GM21360 (cell line): ENCODE results near the gene KDM5C.

ENCODE experiments used
- ATAC-seq: cut with Tn5 transposase; IDR thresholded peaks from one replicate; pipeline ENCODE4 v1.9.1; 2021; ENCODE audit warnings: mild to moderate bottlenecking, moderate library complexity; ENCODE audit not compliant: unreplicated experiment

The KDM5C gene

DNA sequence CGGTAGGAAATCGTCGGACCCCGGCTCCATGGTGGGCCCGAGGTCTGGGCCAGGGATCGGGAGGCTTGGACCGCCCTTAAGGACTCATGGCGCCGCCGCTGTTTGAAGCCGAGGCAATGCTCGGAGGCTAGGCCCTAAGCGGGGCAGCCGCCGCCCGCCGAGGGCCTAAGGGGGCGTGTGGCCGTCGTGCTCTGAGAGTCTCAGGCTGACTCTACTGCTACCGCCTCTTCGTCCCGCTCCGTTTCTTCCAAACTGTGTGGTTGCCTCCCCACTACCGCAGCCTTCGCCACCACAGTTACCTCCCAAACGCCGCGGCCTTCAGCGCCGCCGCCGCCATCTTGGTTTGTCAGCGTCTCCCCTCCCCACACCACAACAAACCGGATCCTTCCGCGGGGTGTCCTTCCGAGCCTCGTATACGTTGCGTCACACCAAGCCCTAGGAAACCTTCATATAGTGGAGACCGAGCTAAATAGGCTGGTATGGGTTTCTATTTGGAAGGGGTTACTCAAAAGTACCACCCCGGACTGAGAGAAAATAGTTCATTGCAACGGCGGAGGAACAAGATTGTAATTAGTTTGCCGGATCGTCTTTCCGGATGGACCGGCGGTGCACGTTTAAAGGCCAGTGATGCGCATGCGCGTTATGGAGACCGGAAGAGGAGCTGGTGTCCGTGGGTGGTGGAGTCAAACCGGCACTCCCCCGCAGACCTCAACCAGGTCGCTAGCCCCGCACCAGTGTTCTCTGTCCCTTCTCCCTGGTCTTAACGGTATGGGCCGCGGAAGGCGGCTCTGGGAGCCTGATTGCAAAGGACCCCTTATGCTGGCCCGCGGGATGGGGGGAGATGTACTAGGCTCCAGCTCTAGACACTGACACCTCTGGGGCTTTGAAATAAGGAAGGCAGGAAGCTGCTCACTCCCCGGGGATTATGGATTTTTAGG lies at the start of gene KDM5C:
Gene KDM5C (minus strand): TSS at position 348 of the 938 bp plus-strand sequence. CDS start 318 bp downstream, at position 30.
- peak; percentile 84 for ATAC-seq

DNA sequence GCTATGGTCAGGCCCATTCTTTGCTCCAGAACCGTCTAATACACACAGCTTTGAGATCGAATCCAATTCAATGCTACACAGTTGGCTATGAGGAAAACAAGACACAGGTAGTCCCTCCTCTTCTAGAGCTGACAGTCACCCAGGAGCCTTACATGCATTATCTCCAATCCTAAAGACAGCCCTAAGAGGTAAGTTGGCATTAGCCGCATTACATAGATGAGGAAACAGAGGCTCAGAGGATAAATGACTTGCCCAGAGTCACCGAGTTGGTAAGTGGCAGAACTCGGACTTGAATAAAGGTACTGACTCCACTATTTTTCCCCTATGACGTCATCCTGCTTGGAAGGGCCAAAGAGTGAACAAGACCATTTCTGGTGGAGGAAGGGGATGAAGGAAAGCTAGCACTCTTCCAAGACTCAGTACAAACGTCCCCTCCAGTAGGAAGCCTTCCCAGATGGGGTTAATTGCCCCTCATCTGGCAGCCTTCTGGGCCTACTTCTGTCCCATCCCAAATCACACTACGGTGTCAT lies 47.9 kb upstream of the KDM5C start:
- ATAC-seq: no peak

DNA sequence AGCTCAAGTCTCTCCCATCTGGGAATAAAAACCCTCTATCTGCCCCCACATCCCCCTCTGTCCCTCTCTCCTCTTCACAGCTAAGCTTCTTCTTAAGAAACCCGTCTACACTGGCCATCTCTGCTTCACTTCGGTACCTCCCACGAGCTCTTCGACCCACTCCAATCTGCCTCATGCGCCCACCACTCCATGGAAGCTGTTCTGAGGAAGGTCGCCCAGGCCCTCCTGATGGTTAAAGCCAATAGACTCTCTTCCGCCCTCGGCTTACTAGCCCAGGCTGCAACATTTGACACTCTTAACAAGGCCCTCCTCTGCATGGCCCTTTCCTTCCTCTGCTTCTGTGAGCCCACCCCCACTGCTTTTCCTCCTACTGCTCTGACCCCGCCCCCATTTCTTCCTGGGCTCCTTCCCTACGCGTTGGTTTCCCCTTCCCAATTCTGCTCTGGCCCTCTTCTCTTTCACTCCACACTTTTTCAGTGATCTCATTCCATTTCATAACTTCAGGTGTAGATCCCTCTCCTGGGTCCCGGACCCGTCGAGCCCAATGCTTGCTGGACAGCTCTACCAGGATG lies 44.6 kb upstream of the KDM5C start:
- no peak for ATAC-seq

DNA sequence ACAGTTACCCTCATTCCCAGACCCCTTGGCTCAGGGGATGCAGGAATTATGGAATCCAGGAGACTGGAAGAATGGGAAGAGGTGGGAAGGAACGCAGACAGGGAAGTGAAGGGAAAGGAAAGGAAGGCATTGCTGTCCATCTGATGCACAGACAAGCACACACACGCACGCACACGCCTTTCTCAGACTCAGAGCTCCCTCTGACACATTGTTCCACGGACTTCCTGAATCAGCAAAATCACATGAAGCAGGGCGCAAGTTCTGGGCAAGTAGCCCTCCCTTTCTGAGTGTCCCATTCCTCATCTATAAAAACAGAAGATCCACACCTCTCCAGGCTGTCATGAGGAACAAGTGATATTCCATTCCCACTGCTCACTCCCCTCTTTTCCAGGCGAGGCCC lies 43.2 kb upstream of the KDM5C start:
- no peak for ATAC-seq

DNA sequence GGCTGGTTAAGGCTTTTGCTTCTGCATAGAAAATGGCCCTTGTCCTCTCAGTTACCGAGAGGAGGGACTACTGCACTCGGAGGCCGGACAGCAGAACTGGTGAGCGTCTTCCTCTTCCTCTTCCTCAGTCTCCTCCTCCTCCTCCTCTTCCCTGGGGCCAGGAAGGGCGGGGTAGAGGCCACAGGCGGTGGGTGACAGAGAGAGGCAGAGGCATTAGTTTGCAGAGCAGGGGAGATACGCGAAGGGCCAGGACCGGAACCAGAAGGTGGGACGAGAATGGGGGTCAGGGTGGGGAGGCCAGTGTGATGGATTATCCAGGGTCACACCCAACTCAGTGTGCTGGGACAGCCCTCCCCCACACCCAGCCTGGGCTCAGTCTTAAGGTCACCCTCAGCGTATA lies 41.9 kb upstream of the KDM5C start:
- no peak for ATAC-seq

DNA sequence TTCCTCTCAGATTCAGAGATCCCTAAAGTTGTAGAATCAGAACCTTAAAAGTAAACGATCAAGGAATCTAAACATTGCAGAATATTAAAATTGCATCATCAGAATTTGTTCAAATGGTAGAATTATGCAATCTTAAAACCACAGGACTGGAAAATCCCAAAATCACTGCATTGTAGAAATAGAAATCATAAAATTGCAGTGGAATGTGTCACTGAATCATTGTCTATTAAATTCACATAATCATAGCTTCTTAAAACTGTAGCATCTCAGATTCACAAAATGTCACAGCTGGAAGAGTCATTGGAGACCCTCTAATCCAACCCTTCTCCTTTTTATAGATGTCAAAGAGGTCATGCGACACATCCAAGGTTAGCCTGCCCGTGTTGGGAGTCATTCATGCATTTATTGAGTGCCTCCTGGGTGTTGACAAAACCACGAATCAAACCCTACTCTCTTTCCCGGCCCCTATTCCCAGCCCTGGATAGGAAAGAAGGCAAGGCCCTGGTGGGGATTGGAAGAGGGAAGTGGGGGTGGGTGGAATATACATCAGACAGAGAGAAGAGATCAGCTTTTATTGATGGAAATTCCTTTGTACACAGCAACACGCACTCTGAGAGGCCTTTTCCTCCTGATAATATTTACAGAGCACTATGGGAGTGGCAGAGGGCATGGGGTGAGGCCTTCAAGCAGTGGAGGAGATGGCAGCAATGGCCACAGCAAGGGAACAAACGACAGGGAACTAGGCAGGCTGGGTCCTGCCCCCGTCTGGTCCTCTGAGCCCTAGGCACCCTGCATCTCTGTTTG lies 41.0 kb upstream of the KDM5C start:
- no peak for ATAC-seq

DNA sequence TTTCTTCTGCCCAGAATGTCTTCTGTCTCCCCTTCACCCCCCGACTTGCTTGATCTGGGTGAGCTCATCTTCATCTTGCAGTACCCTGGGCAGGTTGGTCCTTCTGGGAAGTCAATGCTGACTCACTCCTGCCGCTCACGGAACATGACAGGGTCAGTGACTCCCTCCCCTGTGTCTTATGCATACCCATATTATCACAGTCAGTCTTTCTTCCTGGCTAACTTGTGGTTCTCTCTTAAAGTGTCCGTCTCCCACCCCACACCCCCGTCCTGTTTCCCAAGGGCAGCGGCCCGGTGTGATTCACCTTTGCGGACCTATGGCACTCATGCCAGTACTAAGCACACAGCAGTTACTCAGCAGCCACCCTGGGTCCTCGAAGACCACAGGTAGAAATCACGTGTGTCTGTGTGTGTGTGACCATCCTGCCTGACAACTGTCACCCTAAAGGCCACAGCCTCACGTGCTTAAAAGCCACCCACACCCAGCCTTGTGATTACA lies 38.6 kb upstream of the KDM5C start:
- no peak for ATAC-seq

DNA sequence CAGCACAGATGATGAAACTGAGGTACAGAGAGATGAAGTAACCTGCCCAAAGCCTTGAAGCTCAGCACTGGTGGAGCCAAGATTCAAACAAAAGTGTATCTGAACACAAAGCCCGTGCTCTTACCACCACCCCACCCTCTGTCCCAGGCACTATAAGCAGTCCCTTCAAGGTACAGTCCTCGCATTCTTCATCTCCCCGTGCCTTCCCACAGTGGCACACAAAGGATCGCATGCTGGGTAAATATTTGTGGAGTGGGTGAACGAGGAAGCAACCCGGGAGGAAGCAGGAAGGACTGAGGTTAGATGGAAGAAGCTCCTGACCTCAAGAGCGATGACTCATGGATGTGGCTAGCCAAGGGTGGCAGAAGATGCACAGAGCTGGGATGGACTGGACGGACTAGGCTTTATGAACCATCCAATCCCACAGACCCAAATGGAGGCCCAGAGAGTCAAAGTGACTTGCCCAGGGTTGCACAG lies 37.9 kb upstream of the KDM5C start:
- no peak for ATAC-seq

DNA sequence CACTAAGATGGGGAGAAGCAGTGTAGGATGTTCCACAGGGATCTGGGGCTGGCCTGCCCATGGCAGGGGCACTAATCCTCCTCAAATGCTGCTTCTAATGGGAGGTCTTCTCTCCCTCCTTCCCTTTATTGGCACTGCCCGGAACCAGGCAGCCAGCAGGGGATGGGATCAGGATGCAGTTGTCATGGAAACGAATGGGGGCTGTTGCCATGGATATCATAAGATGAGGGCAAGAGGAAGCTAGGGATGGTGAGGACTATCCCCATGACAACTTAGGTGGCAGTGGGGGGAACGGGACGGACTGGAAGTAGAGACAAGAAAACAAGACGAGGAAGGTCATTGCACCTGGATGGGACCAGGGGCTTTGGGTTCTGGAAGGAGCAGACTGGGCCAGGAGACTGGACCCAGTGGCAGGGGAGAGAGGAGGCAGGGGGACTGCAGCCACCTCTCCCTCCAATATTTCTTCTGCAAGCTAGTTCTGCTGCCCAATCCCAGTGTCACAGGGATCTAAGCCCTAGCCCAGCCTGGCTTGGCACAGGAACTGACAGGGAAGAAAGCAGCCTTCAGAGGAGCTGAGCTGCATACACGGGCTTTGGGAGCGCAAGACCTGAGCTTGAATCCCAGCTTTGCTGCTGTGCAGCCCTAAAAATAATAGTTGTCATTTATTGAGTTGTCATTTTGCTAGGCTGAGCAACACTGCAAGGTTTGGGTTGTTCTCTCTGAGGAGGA lies 37.3 kb upstream of the KDM5C start:
- no peak for ATAC-seq

DNA sequence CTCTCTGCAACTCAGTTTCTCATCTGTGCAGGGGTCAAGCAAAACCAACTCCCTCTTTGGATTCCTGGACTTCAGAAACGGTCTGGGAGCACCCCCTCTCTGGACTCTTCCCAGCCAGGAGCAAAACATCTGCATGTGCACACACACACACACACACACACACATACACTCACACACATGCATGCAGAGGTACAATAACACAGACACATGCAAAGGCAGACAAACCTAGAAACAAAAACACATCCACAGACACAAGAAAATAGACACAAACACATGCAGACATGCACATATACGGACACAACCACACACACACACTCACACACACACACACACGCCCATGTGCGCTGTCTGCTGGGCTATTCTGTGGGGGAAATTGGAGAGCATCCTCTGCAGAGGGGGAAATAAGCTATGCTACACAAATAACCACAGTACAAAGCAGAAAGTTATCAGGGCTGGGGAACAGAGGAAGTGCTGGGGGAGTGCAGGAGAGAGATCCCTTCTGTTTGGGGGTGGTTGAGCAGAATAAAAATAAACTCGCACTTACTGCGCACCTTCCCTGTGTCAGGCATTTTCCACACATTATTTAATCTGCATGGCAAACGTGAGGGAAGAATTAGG lies 36.5 kb upstream of the KDM5C start:
- ATAC-seq: no peak

DNA sequence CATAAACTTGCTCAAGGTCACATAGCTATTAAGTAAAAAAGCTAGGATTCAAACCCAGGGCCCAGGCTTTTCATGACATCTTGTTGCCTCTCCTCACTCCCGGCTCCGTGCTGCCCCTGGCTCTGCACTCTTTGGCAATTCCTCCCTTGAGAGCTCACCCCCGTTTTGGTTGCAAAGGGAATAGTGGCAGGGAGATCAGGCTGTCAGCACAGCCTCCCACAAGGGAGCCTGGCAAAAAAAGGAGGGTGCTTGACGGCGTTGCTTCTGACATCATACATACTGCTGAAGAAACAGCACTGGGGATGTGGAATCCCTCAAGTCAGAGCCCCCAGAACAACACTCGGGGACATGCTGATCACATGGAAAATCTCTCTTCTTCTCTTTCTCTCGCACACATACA lies 35.8 kb upstream of the KDM5C start:
- no peak for ATAC-seq

DNA sequence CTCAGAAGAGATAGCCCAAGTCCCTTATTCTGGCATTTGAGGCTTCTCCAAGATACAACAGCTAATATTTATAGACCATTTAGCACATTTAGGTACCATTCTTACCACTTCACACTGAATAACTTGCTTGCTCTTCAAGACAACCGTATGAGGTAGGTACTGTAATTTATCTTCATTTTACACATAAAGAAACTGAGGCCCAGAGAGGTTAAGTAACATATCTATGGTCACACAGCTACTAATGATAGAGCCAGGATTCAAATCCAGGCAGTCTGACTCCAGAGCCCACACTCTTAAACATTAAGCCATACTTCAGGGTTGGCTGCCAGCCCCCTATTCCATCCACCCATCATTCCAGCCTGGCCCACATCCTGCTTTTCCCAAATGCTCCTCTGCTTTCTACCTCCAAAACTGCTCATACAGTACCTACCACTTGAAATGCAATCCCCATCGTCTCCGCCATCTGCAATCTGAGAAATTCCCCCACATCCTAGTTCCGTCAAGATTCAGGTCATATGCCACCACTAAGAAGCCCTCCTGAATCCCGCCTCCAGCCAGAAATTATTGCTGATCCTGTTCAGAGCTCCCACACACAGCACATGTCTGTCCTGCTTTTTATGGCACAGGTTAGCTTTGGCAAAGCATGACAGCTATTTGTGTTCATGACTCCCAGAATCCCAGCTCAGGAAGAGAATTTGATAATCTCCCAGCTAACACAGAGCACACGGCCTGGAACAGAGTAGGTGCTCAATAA lies 32.8 kb upstream of the KDM5C start:
- ATAC-seq: no peak

DNA sequence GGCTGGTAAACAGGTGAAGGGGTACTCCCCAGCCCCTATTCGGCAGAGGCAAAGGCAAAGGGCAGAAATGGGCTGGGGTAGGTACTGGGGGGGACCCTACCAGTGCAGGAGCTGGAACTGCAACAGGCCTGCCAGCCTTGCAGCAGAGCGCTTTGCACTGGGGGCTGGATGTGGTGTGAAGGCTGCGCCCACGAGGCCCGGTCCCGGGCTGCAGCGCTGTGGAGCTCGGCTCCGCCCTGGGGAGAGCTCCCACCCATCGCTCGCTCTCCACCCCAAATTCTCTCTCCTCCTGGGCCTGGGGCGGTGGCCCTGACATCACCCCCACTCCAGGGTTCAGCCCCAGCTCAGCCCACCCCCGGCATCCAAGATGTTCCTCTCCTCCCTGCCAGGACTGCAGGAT lies 32.2 kb upstream of the KDM5C start:
- no peak for ATAC-seq

DNA sequence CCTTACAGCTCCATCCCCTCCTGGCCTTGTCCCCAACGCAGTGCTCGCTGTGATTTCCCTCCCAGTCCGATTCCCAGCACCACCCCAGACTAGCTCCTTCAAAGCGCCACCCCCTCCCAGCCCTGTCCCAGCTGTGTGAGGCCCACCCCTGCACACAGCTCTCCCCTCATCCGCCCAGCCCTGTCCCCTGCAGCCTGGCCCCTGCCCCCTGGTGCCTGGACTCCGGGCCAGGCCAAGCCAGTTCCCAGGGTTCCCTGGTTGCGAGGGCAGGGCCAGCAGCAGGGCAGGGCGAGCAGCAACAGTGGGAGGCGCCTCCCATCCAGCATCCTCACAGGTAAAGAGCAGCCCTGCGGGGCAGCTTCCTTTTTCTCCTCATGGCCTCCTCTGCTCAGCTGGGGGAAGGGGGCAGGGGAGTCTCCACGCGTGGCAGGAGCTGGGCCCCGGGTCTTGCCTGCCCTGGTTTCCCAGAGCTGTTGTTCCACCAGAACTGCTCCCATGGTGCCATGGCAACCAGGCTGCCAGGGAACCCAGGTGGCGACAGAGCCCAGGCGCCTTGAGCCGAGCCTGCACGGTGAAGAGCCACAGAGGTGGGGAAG lies 31.5 kb upstream of the KDM5C start:
- ATAC-seq: no peak

DNA sequence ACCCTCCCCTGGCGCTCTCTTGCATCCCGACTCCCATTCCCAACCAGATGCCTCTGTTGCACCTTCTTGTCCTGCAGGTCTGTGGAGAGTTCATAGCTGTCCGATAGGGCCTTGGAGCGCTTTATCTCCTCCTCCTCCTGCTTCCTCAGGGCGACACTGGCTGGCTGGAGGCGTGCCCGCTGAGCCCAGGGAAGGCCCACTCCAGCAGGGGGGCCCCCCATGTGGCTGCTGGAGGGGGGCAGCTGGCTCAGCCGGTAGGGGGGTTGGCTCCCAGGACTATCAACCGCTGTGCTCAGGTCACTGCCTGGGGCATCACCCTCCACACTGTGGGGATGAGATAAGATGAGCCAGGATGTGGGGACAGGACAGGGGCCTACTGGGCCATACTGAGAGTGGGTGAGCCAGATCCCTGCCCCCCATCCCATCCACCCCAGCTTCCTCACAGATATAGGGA lies 30.8 kb upstream of the KDM5C start:
- no peak for ATAC-seq

DNA sequence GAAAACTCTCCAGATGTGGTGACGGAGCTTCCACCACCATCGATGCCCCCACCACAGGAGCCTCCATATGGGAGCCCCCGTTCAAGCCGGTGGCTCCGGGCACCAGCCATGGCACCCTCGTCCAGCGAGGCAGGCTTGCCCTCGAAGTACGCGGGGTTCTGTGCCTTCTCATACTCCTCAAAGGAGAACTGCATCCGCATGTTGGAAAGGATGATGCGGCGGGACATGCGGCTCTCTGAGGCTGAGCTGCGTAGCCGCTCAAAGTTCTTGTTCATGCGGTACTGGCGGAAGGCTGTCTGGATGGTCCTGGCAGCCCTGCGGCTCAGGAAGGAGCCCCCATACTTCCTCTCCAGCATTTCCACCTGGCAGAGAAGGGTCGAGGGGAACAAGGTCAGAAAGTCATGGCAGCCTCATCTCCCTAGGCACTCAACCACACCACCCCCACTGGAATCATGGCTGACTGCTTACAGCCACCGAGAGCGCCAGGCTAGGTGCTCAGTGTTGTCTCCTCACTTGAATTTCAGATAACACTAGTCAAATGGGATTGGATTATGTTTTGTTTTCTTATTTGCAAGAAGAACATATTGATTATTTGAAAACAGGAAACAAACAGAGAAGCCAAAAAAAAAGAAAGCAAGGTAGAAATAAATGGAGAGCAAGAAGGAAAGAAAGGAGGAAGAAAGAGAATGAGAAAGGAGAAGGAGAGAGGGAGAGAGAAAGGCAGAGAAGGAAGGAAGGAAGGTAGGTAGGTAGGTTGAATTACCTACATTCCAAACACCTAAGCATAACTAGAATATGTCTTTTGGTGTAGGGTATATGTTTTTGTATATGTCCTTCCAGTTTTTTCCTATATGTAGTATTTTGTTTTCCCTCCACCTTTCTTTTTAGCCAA lies 29.8 kb upstream of the KDM5C start:
- no peak for ATAC-seq

DNA sequence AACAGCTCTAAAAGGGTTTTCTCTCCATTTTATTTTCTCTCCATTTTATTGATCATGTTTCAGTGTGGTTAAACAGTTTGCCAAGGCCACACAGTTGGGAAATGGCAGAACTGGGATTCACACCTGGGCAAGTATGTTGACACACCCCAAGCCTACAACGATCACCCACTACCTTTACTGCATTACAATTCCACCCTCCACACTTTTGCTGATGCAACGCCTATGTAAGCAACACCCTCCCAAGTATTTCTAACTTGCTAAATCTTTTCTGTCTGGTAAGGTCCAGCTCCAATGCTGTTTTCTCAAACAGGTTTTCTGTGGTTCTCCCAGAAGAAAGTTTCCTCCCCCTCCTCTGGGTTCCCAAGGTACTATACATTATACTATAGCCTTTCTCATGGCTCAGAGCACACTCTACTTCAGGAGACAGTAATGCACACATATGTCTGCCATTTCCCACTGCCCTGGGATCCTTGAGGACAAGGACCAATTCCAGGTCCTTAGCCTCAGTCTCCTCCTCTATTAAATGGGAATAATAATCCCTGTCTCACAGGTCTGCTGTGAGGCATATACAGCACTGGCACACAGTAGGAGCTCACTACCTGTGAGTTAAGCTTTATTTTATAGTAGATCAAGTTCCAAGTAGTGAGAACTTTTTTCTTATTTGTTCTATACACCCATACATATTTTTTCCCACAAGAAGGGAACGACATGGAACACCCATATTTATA lies 28.4 kb upstream of the KDM5C start:
- ATAC-seq: no peak
